Ishikawa (cell line): ENCODE results near the gene ECHDC3.

Experiments used
- CREB1 ChIP-seq: IDR thresholded peaks from 2 replicates; pipeline ENCODE4 v1.6.1; 2012; ENCODE audit warnings: low read depth
- EP300 ChIP-seq: IDR thresholded peaks from 2 replicates; pipeline ENCODE4 v1.6.1; 2012; ENCODE audit warnings: borderline replicate concordance
- FOXM1 ChIP-seq: IDR thresholded peaks from 2 replicates; pipeline ENCODE4 v1.6.1; 2012; ENCODE audit warnings: low read depth, borderline replicate concordance

- TF ChIP-seq EP300 (no peak), FOXM1 (no peak), CREB1 (no peak)
These were observed 17.0 kb upstream of the ECHDC3 start for GRCh38 chr10:11724938-11725776.
